Endothelial cell of umbilical vein (primary cell): ENCODE measurements around the gene ESF1. TPM values are rescaled to one million over a fixed set of nuclear protein-coding genes. Genes with fewer than 3 reads are reported as not detected.

Source experiments
- BruUV-seq: library from RNA; stranded (reverse); fragments of 400-500 nt; replicated peaks from 2 replicates; lab custom pipeline; 2021; lab: Mats Ljungman, UMichigan
- CTCF ChIA-PET: fragments of 300-600, 350-600 bp; sonication (Branson Sonifier 250); formaldehyde crosslinking; loops from one replicate; lab custom pipeline; 2021; ENCODE audit warnings: antibody characterized with exemption, inconsistent platforms; lab: Charles Lee
- POLR2A ChIA-PET: fragments of 300-600, 350-600 bp; sonication (Branson Sonifier 250); formaldehyde crosslinking; loops from one replicate; lab custom pipeline; 2021; ENCODE audit warnings: antibody characterized with exemption, inconsistent platforms; lab: Charles Lee
- DNase-seq: peaks from one replicate; pipeline ENCODE4 v3.0.0-alpha.2; 2011; ENCODE audit warnings: low read depth, low spot score
- FAIRE-seq: peaks from 2 replicates; lab custom pipeline; 2011; peaks lifted over from hg19 to GRCh38; lab: Jason Lieb, UNC
- H2AFZ ChIP-seq: 2 replicates; pipeline ENCODE4 v1.6.0; 2012; ENCODE audit warnings: low read depth, low read length, control low read depth, inconsistent platforms
- H3K27ac ChIP-seq: 2 replicates; pipeline ENCODE4 v1.5.1; 2011; ENCODE audit warnings: low read depth, mild to moderate bottlenecking, control low read depth, low read length, moderate library complexity; ENCODE audit not compliant: insufficient read depth
- H3K27me3 ChIP-seq, 2 experiments: 2 replicates each; pipeline versions ENCODE4 v1.6.0 to v1.6.1; 2011; ENCODE audit warnings: low read length in 2 of 2, mixed read lengths in 1 of 2; ENCODE audit not compliant: control insufficient read depth in 2 of 2, insufficient read depth in 2 of 2
- H3K36me3 ChIP-seq, 2 experiments: 2 replicates in 1 of 2; 3 replicates in 1 of 2; pipeline ENCODE4 v1.5.1; 2011; ENCODE audit warnings: low read length in 2 of 2, mild to moderate bottlenecking in 1 of 2, moderate library complexity in 1 of 2; ENCODE audit not compliant: control insufficient read depth in 2 of 2, insufficient read depth in 2 of 2; ENCODE audit errors: extremely low read depth in 1 of 2
- H3K4me1 ChIP-seq: 3 replicates; pipeline ENCODE4 v1.5.1; 2011; ENCODE audit warnings: mild to moderate bottlenecking, low read length; ENCODE audit not compliant: control insufficient read depth, insufficient read depth; ENCODE audit errors: extremely low read depth
- H3K4me2 ChIP-seq: 2 replicates; pipeline ENCODE4 v1.6.1; 2011; ENCODE audit warnings: low read length, control low read depth, mixed read lengths; ENCODE audit not compliant: insufficient read depth
- H3K4me3 ChIP-seq, 3 experiments: fragments of 200-600 bp in 1 of 3; sonication (generic), shearing (Covaris generic) in 1 of 3; replicated peaks in 1 of 3; 2 replicates each; pipeline ENCODE4 v1.5.1; 2011 to 2016; ENCODE audit warnings: control low read depth in 3 of 3, low read length in 3 of 3, mild to moderate bottlenecking in 2 of 3, inconsistent platforms in 1 of 3, low read depth in 1 of 3, moderate library complexity in 1 of 3; ENCODE audit not compliant: insufficient read depth in 1 of 3
- H3K79me2 ChIP-seq: 2 replicates; pipeline ENCODE4 v1.6.0; 2012; ENCODE audit warnings: low read length, inconsistent platforms; ENCODE audit not compliant: control insufficient read depth, insufficient read depth
- H3K9ac ChIP-seq: replicated peaks from 2 replicates; pipeline ENCODE3; 2011; ENCODE audit warnings: low read length, control low read depth; ENCODE audit not compliant: insufficient read depth; ENCODE audit errors: extremely low read depth
- H3K9me1 ChIP-seq: replicated peaks from 3 replicates; pipeline ENCODE4 v1.6.0; 2011; ENCODE audit warnings: mild to moderate bottlenecking, low read length; ENCODE audit not compliant: control insufficient read depth, insufficient read depth; ENCODE audit errors: extremely low read depth
- H3K9me3 ChIP-seq: replicated peaks from 2 replicates; pipeline ENCODE4 v1.5.1; 2012; ENCODE audit warnings: low read length, inconsistent platforms; ENCODE audit not compliant: control insufficient read depth, insufficient read depth
- H4K20me1 ChIP-seq: replicated peaks from 2 replicates; pipeline ENCODE3; 2011; ENCODE audit warnings: mild to moderate bottlenecking, low read length; ENCODE audit not compliant: control insufficient read depth, insufficient read depth; ENCODE audit errors: extremely low read depth
- EZH2 ChIP-seq: IDR thresholded peaks from 2 replicates; pipeline ENCODE4 v1.6.1; 2012; ENCODE audit warnings: borderline replicate concordance, low read depth, mild to moderate bottlenecking, moderate library complexity, low read length, inconsistent platforms; ENCODE audit not compliant: severe bottlenecking
- FOS ChIP-seq: IDR thresholded peaks from 2 replicates; pipeline ENCODE4 v1.6.1; 2011; ENCODE audit warnings: mild to moderate bottlenecking, low read length, moderate library complexity, borderline replicate concordance; ENCODE audit not compliant: insufficient read depth
- GATA2 ChIP-seq: IDR thresholded peaks from 2 replicates; pipeline ENCODE4 v1.7.0; 2011; ENCODE audit warnings: low read depth, mild to moderate bottlenecking, moderate library complexity, mixed read lengths, low read length; ENCODE audit not compliant: insufficient read length, insufficient read depth
- JUN ChIP-seq: IDR thresholded peaks from 2 replicates; pipeline ENCODE4 v1.6.1; 2011; ENCODE audit warnings: borderline replicate concordance, low read depth; ENCODE audit not compliant: insufficient read length, insufficient read depth
- MAX ChIP-seq: IDR thresholded peaks from 2 replicates; pipeline ENCODE4 v1.6.1; 2011; ENCODE audit not compliant: insufficient read depth, insufficient read length
- MYC ChIP-seq: IDR thresholded peaks from one replicate; pipeline ENCODE4 v1.6.1; 2011; ENCODE audit warnings: mild to moderate bottlenecking, low read depth, low read length
- POLR2A ChIP-seq: IDR thresholded peaks from 2 replicates; pipeline ENCODE4 v1.6.1; 2012; ENCODE audit warnings: low read depth, mild to moderate bottlenecking, control low read depth, low read length
- POLR2AphosphoS5 ChIP-seq: IDR thresholded peaks from 2 replicates; pipeline ENCODE4 v1.6.1; 2012; ENCODE audit warnings: low read depth, mild to moderate bottlenecking, control low read depth, low read length, moderate library complexity; ENCODE audit not compliant: insufficient read depth
- dilution Hi-C: fragments of 300-500 bp; cut with MboI; formaldehyde crosslinking; loops from one replicate; pipeline ENCODE4 v1.15.0; 2019; ENCODE audit warnings: low sequenced_read_pairs; ENCODE audit not compliant: extremely low pct_ligation_motif_present
- intact Hi-C: fragments of 100-400 bp; cut with micrococcal nuclease; formaldehyde crosslinking; loops from one replicate; pipeline ENCODE4 v1.10.0; 2022
- polyA plus RNA-seq, 4 experiments: library from polyadenylated mRNA; depleted of rRNA in 3 of 4; stranded (reverse) in 3 of 4; unstranded in 1 of 4; fragments of >200 nt; gene quantifications; 2 replicates each; pipeline versions ENCODE4 v1.2.1 to v1.2.3, GENCODE V29; 2011 to 2012; ENCODE audit warnings: missing spikeins in 1 of 4
- total RNA-seq: library from RNA; stranded (reverse); gene quantifications from 2 replicates; pipeline ENCODE4 v1.2.3, GENCODE V29; 2021
- TF ChIP-seq, protein P1 (sequence below), 2 donors: IDR thresholded peaks; 1 replicate in 1 of 2; 2 replicates in 1 of 2; pipeline ENCODE4 v1.5.1; 2011; ENCODE audit warnings: low read length in 2 of 2, mild to moderate bottlenecking in 2 of 2, moderate library complexity in 2 of 2, control low read depth in 1 of 2, inconsistent platforms in 1 of 2, low read depth in 1 of 2; ENCODE audit not compliant: insufficient read depth in 1 of 2; ENCODE audit errors: extremely low read depth in 1 of 2

Gene ESF1
- total and polyA plus RNA-seq, 2 donors (not counting 3 experiments of a cell fraction or from before 2014, with no cell fraction given) = 0.72 to 15.5 TPM

- intact Hi-C loops (no loop called here), dilution Hi-C loops (no loop called here)
- Histone ChIP-seq H3K79me2 (no peaks in the 10 kb centered on the region), H3K9me3 (no peaks in the 10 kb centered on the region), H3K9me1 (no peaks in the 10 kb centered on the region), H3K9ac (no peak overlapping the region), H3K27me3 (no peaks in the 10 kb centered on the region), H3K4me1 (peaks cover 8% of the 10 kb centered on the region), H3K27ac (no peak overlapping the region), H4K20me1 (no peaks in the 10 kb centered on the region), H3K4me2 (no peak overlapping the region), H3K36me3 (peaks cover 9 to 13% of the 10 kb centered on the region in 2 experiments), H3K4me3 (no peak overlapping the region), H2AFZ (no peak overlapping the region)
- POLR2A ChIA-PET = no interaction called here
- TF ChIP-seq FOS (peak; percentile 54), JUN (peak; percentile 28), EZH2 (no peak)
- peak; percentile 12 for FAIRE-seq
- DNase-seq = peak; percentile 40
- BruUV-seq = no TSS peak
- CTCF ChIA-PET = interaction anchor here (1.0 to 6.1 kb wide), 3 partner anchors 9 to 236 kb away, joined by 4 to 65 read pairs (median 7); no protein-coding TSS in a partner anchor
Observed at GRCh38 chr20:13817342-13817741, 32.6 kb upstream of the ESF1 start.

- Histone ChIP-seq H3K4me1 (peaks cover 8% of the 10 kb centered on the region), H3K27ac (no peak overlapping the region), H4K20me1 (no peaks in the 10 kb centered on the region), H2AFZ (no peak overlapping the region), H3K9me1 (no peaks in the 10 kb centered on the region), H3K9me3 (no peaks in the 10 kb centered on the region), H3K4me3 (no peak overlapping the region), H3K4me2 (no peak overlapping the region), H3K9ac (no peak overlapping the region), H3K27me3 (no peaks in the 10 kb centered on the region), H3K79me2 (no peaks in the 10 kb centered on the region), H3K36me3 (peaks cover 13% of the 10 kb centered on the region in 2 experiments)
- BruUV-seq = no TSS peak
- FAIRE-seq = no peak
- intact Hi-C loops (no loop called here), dilution Hi-C loops (no loop called here)
- no peak for DNase-seq
- TF ChIP-seq POLR2A = no peak
- TF ChIP-seq, protein P1, sequence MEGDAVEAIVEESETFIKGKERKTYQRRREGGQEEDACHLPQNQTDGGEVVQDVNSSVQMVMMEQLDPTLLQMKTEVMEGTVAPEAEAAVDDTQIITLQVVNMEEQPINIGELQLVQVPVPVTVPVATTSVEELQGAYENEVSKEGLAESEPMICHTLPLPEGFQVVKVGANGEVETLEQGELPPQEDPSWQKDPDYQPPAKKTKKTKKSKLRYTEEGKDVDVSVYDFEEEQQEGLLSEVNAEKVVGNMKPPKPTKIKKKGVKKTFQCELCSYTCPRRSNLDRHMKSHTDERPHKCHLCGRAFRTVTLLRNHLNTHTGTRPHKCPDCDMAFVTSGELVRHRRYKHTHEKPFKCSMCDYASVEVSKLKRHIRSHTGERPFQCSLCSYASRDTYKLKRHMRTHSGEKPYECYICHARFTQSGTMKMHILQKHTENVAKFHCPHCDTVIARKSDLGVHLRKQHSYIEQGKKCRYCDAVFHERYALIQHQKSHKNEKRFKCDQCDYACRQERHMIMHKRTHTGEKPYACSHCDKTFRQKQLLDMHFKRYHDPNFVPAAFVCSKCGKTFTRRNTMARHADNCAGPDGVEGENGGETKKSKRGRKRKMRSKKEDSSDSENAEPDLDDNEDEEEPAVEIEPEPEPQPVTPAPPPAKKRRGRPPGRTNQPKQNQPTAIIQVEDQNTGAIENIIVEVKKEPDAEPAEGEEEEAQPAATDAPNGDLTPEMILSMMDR (IDR thresholded peaks at IDR 0.05; ENCODE audit: extremely low read depth in 1 of 2, insufficient read depth in 1 of 2, low read depth in 1 of 2, low read length in 2 of 2) = no peak
- TF ChIP-seq MAX = no peak
- no peak for TF ChIP-seq POLR2AphosphoS5
- no peak for TF ChIP-seq JUN
- no peak for TF ChIP-seq FOS
- TF ChIP-seq EZH2 = no peak
- no peak for TF ChIP-seq MYC
- no peak for TF ChIP-seq GATA2
- CTCF ChIA-PET = interaction anchor here (1.0 to 6.1 kb wide), 2 partner anchors 9 to 237 kb away, joined by 4 to 65 read pairs; no protein-coding TSS in a partner anchor
- POLR2A ChIA-PET = no interaction called here
Observed at GRCh38 chr20:13816757-13817156, 32.0 kb upstream of the ESF1 start.
